HEK293T (cell line): ENCODE measurements around the gene DYRK1A.

Source experiments
- ARNT ChIP-seq: fragments of 450-650 bp; IDR thresholded peaks from 2 replicates; pipeline ENCODE4 v1.6.1; 2017; ENCODE audit warnings: mild to moderate bottlenecking
- BHLHE40 ChIP-seq: fragments of 450-650 bp; IDR thresholded peaks from 2 replicates; pipeline ENCODE4 v1.6.1; 2016; ENCODE audit warnings: mild to moderate bottlenecking, moderate library complexity, borderline replicate concordance
- CTBP1 ChIP-seq: fragments of 450-650 bp; IDR thresholded peaks from 2 replicates; pipeline ENCODE4 v1.6.1; 2016; ENCODE audit warnings: borderline replicate concordance
- ELF4 ChIP-seq: fragments of 450-650 bp; IDR thresholded peaks from 2 replicates; pipeline ENCODE4 v1.6.1; 2017; ENCODE audit warnings: antibody characterized with exemption
- FOXA1 ChIP-seq: fragments of 450-650 bp; IDR thresholded peaks from 2 replicates; pipeline ENCODE4 v1.6.1; 2016; ENCODE audit warnings: mild to moderate bottlenecking
- FOXK2 ChIP-seq: fragments of 450-650 bp; IDR thresholded peaks from 2 replicates; pipeline ENCODE4 v1.6.1; 2016; ENCODE audit warnings: mild to moderate bottlenecking
- FOXM1 ChIP-seq: fragments of 450-650 bp; IDR thresholded peaks from 2 replicates; pipeline ENCODE4 v1.6.1; 2017; ENCODE audit warnings: mild to moderate bottlenecking, borderline replicate concordance
- L3MBTL2 ChIP-seq: fragments of 450-650 bp; conservative IDR thresholded peaks from 2 replicates; pipeline ENCODE4 v1.6.1; 2016; ENCODE audit warnings: mild to moderate bottlenecking
- LEF1 ChIP-seq: fragments of 450-650 bp; IDR thresholded peaks from 2 replicates; pipeline ENCODE4 v1.6.1; 2017; ENCODE audit warnings: mild to moderate bottlenecking, borderline replicate concordance
- SP1 ChIP-seq: fragments of 450-650 bp; IDR thresholded peaks from 2 replicates; pipeline ENCODE4 v1.6.1; 2017
- SUZ12 ChIP-seq: fragments of 450-650 bp; IDR thresholded peaks from 2 replicates; pipeline ENCODE4 v1.6.1; 2016; ENCODE audit warnings: mild to moderate bottlenecking
- ZNF384 ChIP-seq: fragments of 450-650 bp; IDR thresholded peaks from 2 replicates; pipeline ENCODE4 v1.6.1; 2016
- TF ChIP-seq, protein P1 (sequence below): fragments of 450-650 bp; IDR thresholded peaks from 2 replicates; pipeline ENCODE4 v1.6.1; 2016

GRCh38 chr21:37391666-37392065 lies 25.1 kb downstream of the DYRK1A start:
- TF ChIP-seq CTBP1: no peak
- TF ChIP-seq, protein P1, sequence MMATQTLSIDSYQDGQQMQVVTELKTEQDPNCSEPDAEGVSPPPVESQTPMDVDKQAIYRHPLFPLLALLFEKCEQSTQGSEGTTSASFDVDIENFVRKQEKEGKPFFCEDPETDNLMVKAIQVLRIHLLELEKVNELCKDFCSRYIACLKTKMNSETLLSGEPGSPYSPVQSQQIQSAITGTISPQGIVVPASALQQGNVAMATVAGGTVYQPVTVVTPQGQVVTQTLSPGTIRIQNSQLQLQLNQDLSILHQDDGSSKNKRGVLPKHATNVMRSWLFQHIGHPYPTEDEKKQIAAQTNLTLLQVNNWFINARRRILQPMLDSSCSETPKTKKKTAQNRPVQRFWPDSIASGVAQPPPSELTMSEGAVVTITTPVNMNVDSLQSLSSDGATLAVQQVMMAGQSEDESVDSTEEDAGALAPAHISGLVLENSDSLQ: no peak
- no peak for TF ChIP-seq ELF4
- TF ChIP-seq SP1: no peak
- TF ChIP-seq FOXM1: no peak
- TF ChIP-seq LEF1: no peak
- TF ChIP-seq FOXK2: no peak
- no peak for TF ChIP-seq ARNT
- TF ChIP-seq FOXA1: no peak
- no peak for TF ChIP-seq ZNF384
- no peak for TF ChIP-seq BHLHE40
- no peak for TF ChIP-seq L3MBTL2
- TF ChIP-seq SUZ12: no peak
